ENCODE measurements around the gene EXOC6B. TPM values are rescaled to one million over a fixed set of nuclear protein-coding genes. Genes with fewer than 3 reads are reported as not detected.

The EXOC6B gene
- total RNA-seq, 1 donor from 2014 or later = 49.9 TPM

GRCh38 chr2:72181616-72182015, 644.2 kb downstream of the EXOC6B start:
- intact Hi-C loops (cut with DNase I) = no loop called here
- no peak for DNase-seq (ENCODE audit: low spot score)
- ATAC-seq = no peak

- no peak for DNase-seq (ENCODE audit: low spot score)
- no peak for ATAC-seq
- intact Hi-C loops (cut with DNase I) = no loop called here
Measured at GRCh38 chr2:72180351-72180750, 645.5 kb downstream of the EXOC6B start.

- DNase-seq (ENCODE audit: low spot score) (no peak), ATAC-seq (no peak)
- intact Hi-C loops (cut with DNase I) = no loop called here
Measured at GRCh38 chr2:72178551-72178950, 647.3 kb downstream of the EXOC6B start.

GRCh38 chr2:72176281-72176680, 649.6 kb downstream of the EXOC6B start:
- ATAC-seq (no peak), DNase-seq (ENCODE audit: low spot score) (no peak)
- intact Hi-C loops (cut with DNase I) = no loop called here

- intact Hi-C loops (cut with DNase I) = no loop called here
- ATAC-seq = no peak
- no peak for DNase-seq (ENCODE audit: low spot score)
Measured at GRCh38 chr2:72175636-72176035, 650.2 kb downstream of the EXOC6B start.

- intact Hi-C loops (cut with DNase I) = no loop called here
- ATAC-seq (no peak), DNase-seq (ENCODE audit: low spot score) (no peak)
Measured at GRCh38 chr2:72173640-72174321, 652.1 kb downstream of the EXOC6B start.

GRCh38 chr2:72172478-72172877, 653.4 kb downstream of the EXOC6B start:
- ATAC-seq (no peak), DNase-seq (ENCODE audit: low spot score) (no peak)
- intact Hi-C loops (cut with DNase I) = no loop called here

GRCh38 chr2:72166279-72166678, 659.6 kb downstream of the EXOC6B start:
- ATAC-seq = no peak
- DNase-seq (ENCODE audit: low spot score) = no peak
- intact Hi-C loops (cut with DNase I) = no loop called here

GRCh38 chr2:72165792-72166191, 660.0 kb downstream of the EXOC6B start:
- no peak for DNase-seq (ENCODE audit: low spot score)
- intact Hi-C loops (cut with DNase I) = no loop called here

GRCh38 chr2:72162574-72162973, 663.3 kb downstream of the EXOC6B start:
- DNase-seq (ENCODE audit: low spot score) (no peak), ATAC-seq (no peak)
- intact Hi-C loops (cut with DNase I) = no loop called here

More at GRCh38 chr2:72165792-72166191, 660.0 kb downstream of the EXOC6B start:
- ATAC-seq = no peak

- intact Hi-C loops (cut with DNase I) = no loop called here
- DNase-seq (ENCODE audit: low spot score) (no peak), ATAC-seq (no peak)
Measured at GRCh38 chr2:72159211-72159993, 666.4 kb downstream of the EXOC6B start.

GRCh38 chr2:72157871-72158771, 667.7 kb downstream of the EXOC6B start:
- DNase-seq (ENCODE audit: low spot score) (no peak), ATAC-seq (no peak)
- intact Hi-C loops (cut with DNase I) = no loop called here

GRCh38 chr2:72156872-72157271, 669.0 kb downstream of the EXOC6B start:
- intact Hi-C loops (cut with DNase I) = no loop called here

GRCh38 chr2:72155737-72156136, 670.1 kb downstream of the EXOC6B start:
- intact Hi-C loops (cut with DNase I) = no loop called here

More at GRCh38 chr2:72156872-72157271, 669.0 kb downstream of the EXOC6B start:
- ATAC-seq (no peak), DNase-seq (ENCODE audit: low spot score) (no peak)

GRCh38 chr2:72155151-72155550, 670.7 kb downstream of the EXOC6B start:
- no peak for ATAC-seq
- DNase-seq (ENCODE audit: low spot score) = no peak
- intact Hi-C loops (cut with DNase I) = no loop called here

More at GRCh38 chr2:72155737-72156136, 670.1 kb downstream of the EXOC6B start:
- DNase-seq (ENCODE audit: low spot score) (no peak), ATAC-seq (no peak)

- ATAC-seq (no peak), DNase-seq (ENCODE audit: low spot score) (no peak)
- intact Hi-C loops (cut with DNase I) = no loop called here
Measured at GRCh38 chr2:72154386-72154975, 671.4 kb downstream of the EXOC6B start.

- ATAC-seq = no peak
- no peak for DNase-seq (ENCODE audit: low spot score)
- intact Hi-C loops (cut with DNase I) = no loop called here
Measured at GRCh38 chr2:72153924-72154323, 671.9 kb downstream of the EXOC6B start.

- DNase-seq (ENCODE audit: low spot score) = no peak
- intact Hi-C loops (cut with DNase I) = no loop called here
- no peak for ATAC-seq
Measured at GRCh38 chr2:72153026-72153791, 672.6 kb downstream of the EXOC6B start.
